ENCODE data around the gene MUSK.
"Not testable (repeated sequence)": the region's sequence is repeated elsewhere in the genome, so short reads cannot be mapped to it uniquely, and the experiment has no call there.

MUSK gene

GRCh38 chr9:110820381-110820780 is 151.8 kb downstream of the MUSK start:
- ChIA-PET CTCF (no interaction called here), POLR2A (no interaction called here)
- TF ChIP-seq HDGF (IDR thresholded peaks at IDR 0.05; ENCODE audit: borderline replicate concordance) (no peak), FOXM1 (IDR thresholded peaks at IDR 0.05; ENCODE audit: borderline replicate concordance) (no peak), SP1 (IDR thresholded peaks at IDR 0.05) (no peak), SUZ12 (IDR thresholded peaks at IDR 0.05) (no peak), FOXK2 (IDR thresholded peaks at IDR 0.05) (no peak), CTBP1 (IDR thresholded peaks at IDR 0.05; ENCODE audit: borderline replicate concordance) (no peak), FOXA1 (IDR thresholded peaks at IDR 0.05) (no peak), BHLHE40 (IDR thresholded peaks at IDR 0.05; ENCODE audit: borderline replicate concordance) (no peak), NFRKB (IDR thresholded peaks at IDR 0.05) (no peak)
- TF ChIP-seq, protein P1, sequence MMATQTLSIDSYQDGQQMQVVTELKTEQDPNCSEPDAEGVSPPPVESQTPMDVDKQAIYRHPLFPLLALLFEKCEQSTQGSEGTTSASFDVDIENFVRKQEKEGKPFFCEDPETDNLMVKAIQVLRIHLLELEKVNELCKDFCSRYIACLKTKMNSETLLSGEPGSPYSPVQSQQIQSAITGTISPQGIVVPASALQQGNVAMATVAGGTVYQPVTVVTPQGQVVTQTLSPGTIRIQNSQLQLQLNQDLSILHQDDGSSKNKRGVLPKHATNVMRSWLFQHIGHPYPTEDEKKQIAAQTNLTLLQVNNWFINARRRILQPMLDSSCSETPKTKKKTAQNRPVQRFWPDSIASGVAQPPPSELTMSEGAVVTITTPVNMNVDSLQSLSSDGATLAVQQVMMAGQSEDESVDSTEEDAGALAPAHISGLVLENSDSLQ (IDR thresholded peaks at IDR 0.05): no peak
- DNase-seq (ENCODE audit: extremely low spot score): no peak

DNA sequence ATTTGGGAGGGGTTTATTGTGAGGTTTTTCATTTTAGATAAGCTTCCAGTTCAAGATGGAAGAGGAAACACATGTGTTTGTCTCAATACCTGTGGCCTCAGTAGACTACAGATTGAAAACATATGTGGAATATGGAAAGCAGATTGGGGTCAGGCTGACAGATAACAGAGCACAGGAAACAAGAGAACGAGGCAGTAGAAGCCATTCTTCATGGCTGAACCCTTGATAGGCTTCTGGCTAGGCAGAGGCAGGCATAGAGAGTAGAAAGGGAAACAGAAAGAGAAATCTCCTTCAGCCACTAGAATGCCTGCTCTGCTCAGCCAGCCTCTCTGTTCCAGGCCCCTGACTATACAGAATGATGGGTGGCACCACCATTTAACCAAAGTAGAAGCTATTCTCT is 152.5 kb downstream of the MUSK start:
- TF ChIP-seq HDGF (IDR thresholded peaks at IDR 0.05; ENCODE audit: borderline replicate concordance): no peak
- TF ChIP-seq L3MBTL2 (conservative IDR thresholded peaks at IDR 0.05): no peak
- TF ChIP-seq BHLHE40 (IDR thresholded peaks at IDR 0.05; ENCODE audit: borderline replicate concordance): no peak
- no peak for TF ChIP-seq FOXK2 (IDR thresholded peaks at IDR 0.05)
- TF ChIP-seq FOXM1 (IDR thresholded peaks at IDR 0.05; ENCODE audit: borderline replicate concordance): no peak
- TF ChIP-seq CTBP1 (IDR thresholded peaks at IDR 0.05; ENCODE audit: borderline replicate concordance): no peak
- TF ChIP-seq TARDBP (IDR thresholded peaks at IDR 0.05): no peak
- TF ChIP-seq, protein P1 (IDR thresholded peaks at IDR 0.05): no peak
- TF ChIP-seq SP1 (IDR thresholded peaks at IDR 0.05): no peak
- TF ChIP-seq SUZ12 (IDR thresholded peaks at IDR 0.05): no peak
- no peak for TF ChIP-seq ELF4 (IDR thresholded peaks at IDR 0.05)
- no peak for TF ChIP-seq FOXA1 (IDR thresholded peaks at IDR 0.05)
- TF ChIP-seq NFRKB (IDR thresholded peaks at IDR 0.05): no peak
- CTCF ChIA-PET: interaction anchor here (0.6 kb wide), 1 partner anchor 1277 kb away, joined by 3 read pairs; no protein-coding TSS in a partner anchor

DNA sequence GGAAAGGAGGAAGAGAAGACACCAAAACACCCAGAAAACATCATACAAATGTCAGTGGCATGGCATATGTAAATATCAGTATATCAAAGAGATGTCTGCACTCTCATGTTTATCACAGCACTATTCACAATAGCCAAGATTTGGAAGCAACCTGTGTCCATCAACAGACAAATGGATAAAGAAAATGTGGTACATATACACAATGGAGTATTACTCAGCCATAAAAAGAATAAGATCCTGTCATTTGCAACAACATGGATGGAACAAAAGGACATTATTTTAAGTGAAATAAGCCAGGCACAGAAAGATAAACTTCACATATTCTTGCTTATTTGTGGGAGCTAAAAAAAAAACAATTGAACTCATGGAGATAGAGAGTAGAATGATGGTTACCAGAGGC is 156.5 kb downstream of the MUSK start:
- CTCF ChIA-PET; DNase-seq (ENCODE audit: extremely low spot score); POLR2A ChIA-PET: not testable (repeated sequence)

More for the DNA sequence above, 152.5 kb downstream of the MUSK start:
- POLR2A ChIA-PET: no interaction called here
- no peak for DNase-seq (ENCODE audit: extremely low spot score)

DNA sequence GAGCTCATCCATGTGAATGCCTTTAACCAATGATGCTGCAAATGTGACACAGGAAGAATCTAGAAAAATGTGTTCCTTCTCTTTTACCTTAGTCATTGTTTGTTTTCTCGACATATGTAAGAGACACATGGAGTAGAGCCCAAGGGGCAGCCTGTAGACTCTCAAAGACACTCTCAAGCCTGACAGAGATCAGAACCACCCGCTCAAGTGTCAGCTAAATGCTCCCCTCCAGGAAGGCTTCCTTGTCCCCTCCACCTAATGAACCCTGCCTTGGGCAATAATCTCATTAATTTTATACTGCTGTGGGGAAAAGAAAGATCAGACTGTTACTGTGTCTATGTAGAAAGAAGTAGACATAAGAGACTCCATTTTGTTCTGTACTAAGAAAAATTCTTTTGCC is 157.4 kb downstream of the MUSK start:
- DNase-seq (ENCODE audit: extremely low spot score): no peak
- no peak for TF ChIP-seq BHLHE40 (IDR thresholded peaks at IDR 0.05; ENCODE audit: borderline replicate concordance)
- no peak for TF ChIP-seq HDGF (IDR thresholded peaks at IDR 0.05; ENCODE audit: borderline replicate concordance)
- no peak for TF ChIP-seq CTBP1 (IDR thresholded peaks at IDR 0.05; ENCODE audit: borderline replicate concordance)
- no peak for TF ChIP-seq NFRKB (IDR thresholded peaks at IDR 0.05)
- TF ChIP-seq ELF4 (IDR thresholded peaks at IDR 0.05): no peak
- TF ChIP-seq ZNF384 (IDR thresholded peaks at IDR 0.05): no peak
- TF ChIP-seq FOXK2 (IDR thresholded peaks at IDR 0.05): no peak
- no peak for TF ChIP-seq FOXA1 (IDR thresholded peaks at IDR 0.05)
- no peak for TF ChIP-seq SUZ12 (IDR thresholded peaks at IDR 0.05)
- no peak for TF ChIP-seq FOXM1 (IDR thresholded peaks at IDR 0.05; ENCODE audit: borderline replicate concordance)
- TF ChIP-seq LEF1 (IDR thresholded peaks at IDR 0.05; ENCODE audit: borderline replicate concordance): no peak
- TF ChIP-seq, protein P1 (IDR thresholded peaks at IDR 0.05): no peak
- no peak for TF ChIP-seq ARNT (IDR thresholded peaks at IDR 0.05)
- no peak for TF ChIP-seq SP1 (IDR thresholded peaks at IDR 0.05)
- TF ChIP-seq L3MBTL2 (conservative IDR thresholded peaks at IDR 0.05): no peak
- ChIA-PET POLR2A (no interaction called here), CTCF (no interaction called here)

GRCh38 chr9:110826400-110826799 is 157.8 kb downstream of the MUSK start:
- CTCF ChIA-PET; POLR2A ChIA-PET; DNase-seq (ENCODE audit: extremely low spot score): not testable (repeated sequence)

GRCh38 chr9:110828264-110828663 is 159.7 kb downstream of the MUSK start:
- TF ChIP-seq ELF4 (IDR thresholded peaks at IDR 0.05): no peak
- no peak for TF ChIP-seq FOXK2 (IDR thresholded peaks at IDR 0.05)
- no peak for TF ChIP-seq NFRKB (IDR thresholded peaks at IDR 0.05)
- TF ChIP-seq HDGF (IDR thresholded peaks at IDR 0.05; ENCODE audit: borderline replicate concordance): no peak
- TF ChIP-seq TARDBP (IDR thresholded peaks at IDR 0.05): no peak
- no peak for TF ChIP-seq ARNT (IDR thresholded peaks at IDR 0.05)
- TF ChIP-seq, protein P1 (IDR thresholded peaks at IDR 0.05): no peak
- no peak for TF ChIP-seq SP1 (IDR thresholded peaks at IDR 0.05)
- POLR2A ChIA-PET: no interaction called here
- CTCF ChIA-PET: no interaction called here
- no peak for DNase-seq (ENCODE audit: extremely low spot score)

GRCh38 chr9:110830495-110830894 is 161.9 kb downstream of the MUSK start:
- CTCF ChIA-PET: no interaction called here
- POLR2A ChIA-PET: no interaction called here
- TF ChIP-seq FOXA1 (IDR thresholded peaks at IDR 0.05): no peak
- TF ChIP-seq HDGF (IDR thresholded peaks at IDR 0.05; ENCODE audit: borderline replicate concordance): no peak
- TF ChIP-seq, protein P1 (IDR thresholded peaks at IDR 0.05): no peak
- no peak for TF ChIP-seq L3MBTL2 (conservative IDR thresholded peaks at IDR 0.05)
- no peak for TF ChIP-seq FOXK2 (IDR thresholded peaks at IDR 0.05)
- TF ChIP-seq SUZ12 (IDR thresholded peaks at IDR 0.05): no peak
- TF ChIP-seq ZNF384 (IDR thresholded peaks at IDR 0.05): no peak
- TF ChIP-seq ELF4 (IDR thresholded peaks at IDR 0.05): no peak
- no peak for TF ChIP-seq FOXM1 (IDR thresholded peaks at IDR 0.05; ENCODE audit: borderline replicate concordance)
- no peak for TF ChIP-seq TARDBP (IDR thresholded peaks at IDR 0.05)
- no peak for TF ChIP-seq ARNT (IDR thresholded peaks at IDR 0.05)
- no peak for TF ChIP-seq NFRKB (IDR thresholded peaks at IDR 0.05)
- no peak for TF ChIP-seq BHLHE40 (IDR thresholded peaks at IDR 0.05; ENCODE audit: borderline replicate concordance)
- no peak for TF ChIP-seq CTBP1 (IDR thresholded peaks at IDR 0.05; ENCODE audit: borderline replicate concordance)
- TF ChIP-seq SP1 (IDR thresholded peaks at IDR 0.05): no peak
- TF ChIP-seq LEF1 (IDR thresholded peaks at IDR 0.05; ENCODE audit: borderline replicate concordance): no peak
- no peak for DNase-seq (ENCODE audit: extremely low spot score)

Data from HEK293T (cell line).